ENCODE results near the gene GPR142. TPM values are rescaled to one million over a fixed set of nuclear protein-coding genes. Genes with fewer than 3 reads are reported as not detected.

Gene GPR142
- polyA plus RNA-seq, 1 of the 3 experiments (the other 2 are of a cell fraction), result not detected

- ChIA-PET POLR2A (no interaction called here), CTCF (interaction anchor here (3.1 to 4.7 kb wide), 2 partner anchors 10 to 100 kb away, joined by 14 to 44 read pairs; partner anchors contain the start of gene GPR142)
Observed at GRCh38 chr17:74357466-74357809, 9.9 kb upstream of the GPR142 start.

DNA sequence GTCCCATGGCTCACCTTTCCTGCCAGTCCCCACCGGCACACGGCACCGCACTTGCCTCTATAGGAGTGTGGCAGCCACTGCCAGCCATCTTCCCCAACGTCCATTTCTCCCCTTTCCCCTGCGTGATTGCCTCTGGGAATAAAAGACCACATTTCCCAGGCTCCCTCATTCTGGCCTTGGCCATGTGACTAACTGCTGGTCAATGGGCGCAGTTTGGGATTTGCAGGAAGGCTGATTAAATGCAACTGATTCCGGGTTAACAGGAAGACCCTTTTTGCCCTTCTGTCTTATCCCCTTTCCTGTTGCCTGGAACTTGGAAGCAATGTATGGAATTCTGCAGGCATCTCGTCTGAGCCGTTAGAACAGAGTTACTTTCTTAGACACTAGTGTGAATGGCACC, 8.6 kb upstream of the GPR142 start:
- H4K20me1 ChIP-seq (ENCODE audit: insufficient read depth), result no peaks in the 10 kb centered on the region
- H3K27ac ChIP-seq (ENCODE audit: low read depth in 2 of 2, low read length in 1 of 2), result no peak overlapping the region
- WGBS (ENCODE audit: low lambda C conversion rate), result 47% methylated on average over 9 of the region's 9 CpGs
- H3K36me3 ChIP-seq (replicated peaks in 1 of 2; ENCODE audit: control insufficient read depth in 1 of 2, insufficient read depth in 2 of 2, low read length in 1 of 2), result no peaks in the 10 kb centered on the region
- H3F3A ChIP-seq (replicated peaks; ENCODE audit: insufficient read depth), result no peaks in the 10 kb centered on the region
- H3K79me2 ChIP-seq (ENCODE audit: insufficient read depth), result no peaks in the 10 kb centered on the region
- H3K4me1 ChIP-seq (ENCODE audit: control insufficient read depth in 1 of 2, insufficient read depth in 2 of 2, low read depth in 1 of 2, low read length in 1 of 2), result peaks cover 0 to 2% of the 10 kb centered on the region in 2 experiments; a peak in 1 of 4 replicates
- no peak for DNase-seq
- H3K9ac ChIP-seq, result no peak overlapping the region
- CTCF ChIA-PET, result interaction anchor here (0.8 to 13.1 kb wide), 6 partner anchors 9 to 147 kb away, joined by 3 to 194 read pairs (median 46); partner anchors contain the start of gene GPR142
- no peak overlapping the region for H3K4me3 ChIP-seq (ENCODE audit: low read depth in 2 of 2, low read length in 1 of 2)
- POLR2A ChIA-PET, result no interaction called here
- H3K4me2 ChIP-seq, result no peak overlapping the region
- no peaks in the 10 kb centered on the region for H3K9me3 ChIP-seq
- H2AFZ ChIP-seq (ENCODE audit: low read depth), result no peak overlapping the region
- no peaks in the 10 kb centered on the region for H3K27me3 ChIP-seq (ENCODE audit: insufficient read depth)
- H3K9me2 ChIP-seq, result no peaks in the 10 kb centered on the region
- TF ChIP-seq, protein P1, sequence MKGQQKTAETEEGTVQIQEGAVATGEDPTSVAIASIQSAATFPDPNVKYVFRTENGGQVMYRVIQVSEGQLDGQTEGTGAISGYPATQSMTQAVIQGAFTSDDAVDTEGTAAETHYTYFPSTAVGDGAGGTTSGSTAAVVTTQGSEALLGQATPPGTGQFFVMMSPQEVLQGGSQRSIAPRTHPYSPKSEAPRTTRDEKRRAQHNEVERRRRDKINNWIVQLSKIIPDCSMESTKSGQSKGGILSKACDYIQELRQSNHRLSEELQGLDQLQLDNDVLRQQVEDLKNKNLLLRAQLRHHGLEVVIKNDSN (IDR thresholded peaks at IDR 0.05; ENCODE audit: borderline replicate concordance, low read depth), result no peak
- TF ChIP-seq EZH2phosphoT487 (IDR thresholded peaks at IDR 0.05; ENCODE audit: borderline replicate concordance, low read depth), result no peak
- no peak for TF ChIP-seq REST (IDR thresholded peaks at IDR 0.05; ENCODE audit: low read depth, low read length)
- no peak for TF ChIP-seq CHD2 (IDR thresholded peaks at IDR 0.05; ENCODE audit: low read length, partially characterized antibody)
- no peak for TF ChIP-seq GABPA (IDR thresholded peaks at IDR 0.05; ENCODE audit: low read depth)
- no peak for TF ChIP-seq RAD21 (IDR thresholded peaks at IDR 0.05; ENCODE audit: low read length)
- TF ChIP-seq RFX5 (IDR thresholded peaks at IDR 0.05; ENCODE audit: low read length), result no peak
- TF ChIP-seq NRF1 (IDR thresholded peaks at IDR 0.05; ENCODE audit: low read depth, low read length), result no peak
- TF ChIP-seq MXI1 (IDR thresholded peaks at IDR 0.05; ENCODE audit: low read depth, low read length), result no peak
- TF ChIP-seq GATA2 (CRISPR knock-in tag; IDR thresholded peaks at IDR 0.05), result no peak
- no peak for TF ChIP-seq TCF12 (IDR thresholded peaks at IDR 0.05)
- no peak for TF ChIP-seq USF2 (IDR thresholded peaks at IDR 0.05; ENCODE audit: borderline replicate concordance, low read depth, low read length)
- no peak for TF ChIP-seq RXRA (IDR thresholded peaks at IDR 0.05; ENCODE audit: borderline replicate concordance, low read depth)

More at GRCh38 chr17:74357466-74357809, 9.9 kb upstream of the GPR142 start:
- H3K27me3 ChIP-seq (ENCODE audit: insufficient read depth), result no peaks in the 10 kb centered on the region
- H3K9me2 ChIP-seq, result no peaks in the 10 kb centered on the region
- H3K9me3 ChIP-seq, result no peaks in the 10 kb centered on the region
- no peak overlapping the region for H3K27ac ChIP-seq (ENCODE audit: low read depth in 2 of 2, low read length in 1 of 2)
- no peaks in the 10 kb centered on the region for H3F3A ChIP-seq (replicated peaks; ENCODE audit: insufficient read depth)
- 86% methylated on average over 26 of the region's 32 CpGs for WGBS (ENCODE audit: low lambda C conversion rate)
- TF ChIP-seq NFIC (IDR thresholded peaks at IDR 0.05; ENCODE audit: borderline replicate concordance) (no peak), FOXM1 (IDR thresholded peaks at IDR 0.05; ENCODE audit: low read depth) (no peak), RXRA (IDR thresholded peaks at IDR 0.05; ENCODE audit: borderline replicate concordance, low read depth) (no peak), ELF1 (IDR thresholded peaks at IDR 0.05) (no peak), USF2 (IDR thresholded peaks at IDR 0.05; ENCODE audit: borderline replicate concordance, low read depth, low read length) (no peak), GABPA (IDR thresholded peaks at IDR 0.05; ENCODE audit: low read depth) (no peak), RCOR1 (IDR thresholded peaks at IDR 0.05; ENCODE audit: low read length) (no peak), FOSL2 (IDR thresholded peaks at IDR 0.05; ENCODE audit: borderline replicate concordance, low read depth) (no peak), SIN3A (IDR thresholded peaks at IDR 0.05; ENCODE audit: borderline replicate concordance, low read depth, low read length) (no peak), RFX5 (IDR thresholded peaks at IDR 0.05; ENCODE audit: low read length) (no peak), PBX3 (IDR thresholded peaks at IDR 0.05) (no peak), NRF1 (IDR thresholded peaks at IDR 0.05; ENCODE audit: low read depth, low read length) (no peak)
- H4K20me1 ChIP-seq (ENCODE audit: insufficient read depth), result no peaks in the 10 kb centered on the region
- no peak overlapping the region for H3K4me3 ChIP-seq (ENCODE audit: low read depth in 2 of 2, low read length in 1 of 2)
- no peaks in the 10 kb centered on the region for H3K79me2 ChIP-seq (ENCODE audit: insufficient read depth)
- no peak overlapping the region for H3K4me2 ChIP-seq
- no peak overlapping the region for H3K9ac ChIP-seq
- no peak for DNase-seq
- H2AFZ ChIP-seq (ENCODE audit: low read depth), result no peak overlapping the region
- peaks cover 0 to 2% of the 10 kb centered on the region in 2 experiments; a peak in 1 of 4 replicates for H3K4me1 ChIP-seq (ENCODE audit: control insufficient read depth in 1 of 2, insufficient read depth in 2 of 2, low read depth in 1 of 2, low read length in 1 of 2)
- H3K36me3 ChIP-seq (replicated peaks in 1 of 2; ENCODE audit: control insufficient read depth in 1 of 2, insufficient read depth in 2 of 2, low read length in 1 of 2), result no peaks in the 10 kb centered on the region

Data from SK-N-SH (cell line).